Measurements from ENCODE around the gene AGTRAP.

Gene AGTRAP

DNA sequence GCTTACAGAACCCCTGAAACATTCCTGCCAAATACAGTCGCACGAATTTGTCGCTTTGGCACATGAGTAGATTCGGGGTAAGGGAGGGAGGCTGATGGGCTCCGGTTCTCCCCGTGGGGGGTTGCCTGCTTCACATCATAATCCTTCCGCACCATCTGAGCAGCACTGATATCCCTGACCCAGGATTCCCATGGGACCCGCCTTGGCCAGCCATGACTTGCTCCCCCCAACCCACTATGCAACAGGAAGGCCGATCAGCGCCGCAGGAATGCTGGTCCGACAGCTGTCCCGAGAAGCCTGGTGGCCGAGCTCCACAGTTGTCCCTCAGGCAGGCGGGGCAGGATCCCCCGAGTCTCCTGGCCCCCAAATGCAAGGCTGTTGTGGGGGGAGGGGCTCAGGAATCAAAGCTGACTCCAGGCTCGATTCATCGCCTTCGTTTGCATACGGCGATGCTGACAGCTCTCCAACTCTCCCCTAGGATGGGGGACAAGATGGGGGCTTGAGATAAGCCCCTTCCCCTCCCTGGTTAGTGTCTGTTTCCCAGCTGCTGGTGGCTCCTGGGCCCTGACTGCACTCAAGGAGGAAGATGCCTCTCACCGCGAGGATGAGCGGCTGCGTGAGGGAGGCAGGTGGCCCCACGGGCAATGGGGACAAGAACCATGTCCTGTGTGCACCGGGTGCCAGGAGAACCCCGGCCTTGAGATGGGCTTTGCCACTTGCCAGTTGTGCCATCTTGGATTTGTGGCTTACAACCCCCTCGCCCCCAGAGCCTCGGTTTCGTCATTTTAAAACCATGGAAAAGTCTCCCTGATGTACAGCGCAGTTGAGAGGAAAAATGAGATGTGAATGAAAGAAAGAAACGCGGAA, 35.1 kb upstream of the AGTRAP start:
- Histone ChIP-seq H3K36me3 (ENCODE audit: control insufficient read depth, insufficient read depth, low read length) (no peaks in the 10 kb centered on the region), H3K4me1 (ENCODE audit: control insufficient read depth, insufficient read depth, low read length) (no peaks in the 10 kb centered on the region), H3K27ac (ENCODE audit: low read depth, low read length) (no peak overlapping the region), H3K9ac (ENCODE audit: low read length) (no peak overlapping the region), H3K4me3 (ENCODE audit: low read length) (no peak overlapping the region), H3K27me3 (ENCODE audit: control insufficient read depth, insufficient read depth, low read length) (peaks cover 20% of the 10 kb centered on the region)

DNA sequence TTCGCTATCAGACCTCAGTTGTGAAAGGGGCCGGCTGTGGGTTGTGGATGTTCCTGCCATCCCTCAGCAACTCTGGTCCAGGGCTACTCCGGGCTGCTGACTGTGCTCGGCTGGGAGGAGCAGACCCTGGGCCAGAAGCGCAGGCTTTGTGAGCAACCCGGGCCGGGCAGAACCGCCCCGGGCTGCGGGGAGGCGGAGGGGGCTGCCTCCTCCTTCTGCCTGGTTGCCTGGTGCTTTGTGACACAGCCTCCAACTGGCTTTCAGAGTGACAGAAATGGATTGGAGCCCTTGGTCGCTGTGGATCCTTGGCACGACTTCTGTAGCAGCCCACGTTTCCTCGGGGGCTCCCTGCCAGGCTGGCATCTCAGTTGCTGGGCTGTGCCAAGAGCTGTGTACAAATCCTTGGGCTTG, 34.4 kb upstream of the AGTRAP start:
- no peak overlapping the region for H3K4me3 ChIP-seq (ENCODE audit: low read length)
- H3K4me1 ChIP-seq (ENCODE audit: control insufficient read depth, insufficient read depth, low read length) = no peaks in the 10 kb centered on the region
- H3K27ac ChIP-seq (ENCODE audit: low read depth, low read length) = no peak overlapping the region
- H3K36me3 ChIP-seq (ENCODE audit: control insufficient read depth, insufficient read depth, low read length) = no peaks in the 10 kb centered on the region
- no peak overlapping the region for H3K9ac ChIP-seq (ENCODE audit: low read length)
- H3K27me3 ChIP-seq (ENCODE audit: control insufficient read depth, insufficient read depth, low read length) = peaks cover 20% of the 10 kb centered on the region

DNA sequence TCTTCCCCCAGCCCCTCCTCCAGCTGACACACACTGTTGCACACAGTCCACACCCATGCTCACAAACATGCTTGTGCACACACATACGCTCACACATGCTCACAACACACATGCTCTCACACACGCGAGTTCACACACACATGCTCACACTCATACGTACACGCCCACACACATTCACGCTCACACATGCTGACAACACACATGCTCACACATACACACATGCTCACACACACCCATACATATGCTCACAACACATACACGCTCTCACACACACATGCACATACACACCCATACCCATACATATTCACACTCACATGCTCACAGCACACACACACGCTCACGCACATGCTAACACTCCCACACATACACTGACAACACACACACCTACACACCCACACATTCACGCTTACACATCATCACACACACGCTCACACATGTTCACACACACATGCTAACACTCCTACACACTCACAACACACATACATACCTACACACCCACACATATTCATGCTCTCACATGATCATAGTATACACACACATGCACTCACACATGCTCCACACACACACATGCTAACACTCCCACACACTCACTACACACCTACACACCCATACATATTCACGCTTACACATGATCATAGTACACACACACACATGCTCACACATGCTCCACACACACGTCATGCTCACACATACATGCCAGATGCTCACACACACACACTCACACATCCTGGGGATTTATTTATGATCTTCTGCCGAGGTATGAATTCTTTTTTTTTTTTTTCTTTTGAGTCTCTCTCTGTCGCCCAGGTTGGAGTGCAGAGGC, 33.7 kb upstream of the AGTRAP start:
- no peak overlapping the region for H3K9ac ChIP-seq (ENCODE audit: low read length)
- H3K4me1 ChIP-seq (ENCODE audit: control insufficient read depth, insufficient read depth, low read length) = no peaks in the 10 kb centered on the region
- H3K27ac ChIP-seq (ENCODE audit: low read depth, low read length) = no peak overlapping the region
- peaks cover 20% of the 10 kb centered on the region for H3K27me3 ChIP-seq (ENCODE audit: control insufficient read depth, insufficient read depth, low read length)
- H3K36me3 ChIP-seq (ENCODE audit: control insufficient read depth, insufficient read depth, low read length) = no peaks in the 10 kb centered on the region
- H3K4me3 ChIP-seq (ENCODE audit: low read length) = no peak overlapping the region

DNA sequence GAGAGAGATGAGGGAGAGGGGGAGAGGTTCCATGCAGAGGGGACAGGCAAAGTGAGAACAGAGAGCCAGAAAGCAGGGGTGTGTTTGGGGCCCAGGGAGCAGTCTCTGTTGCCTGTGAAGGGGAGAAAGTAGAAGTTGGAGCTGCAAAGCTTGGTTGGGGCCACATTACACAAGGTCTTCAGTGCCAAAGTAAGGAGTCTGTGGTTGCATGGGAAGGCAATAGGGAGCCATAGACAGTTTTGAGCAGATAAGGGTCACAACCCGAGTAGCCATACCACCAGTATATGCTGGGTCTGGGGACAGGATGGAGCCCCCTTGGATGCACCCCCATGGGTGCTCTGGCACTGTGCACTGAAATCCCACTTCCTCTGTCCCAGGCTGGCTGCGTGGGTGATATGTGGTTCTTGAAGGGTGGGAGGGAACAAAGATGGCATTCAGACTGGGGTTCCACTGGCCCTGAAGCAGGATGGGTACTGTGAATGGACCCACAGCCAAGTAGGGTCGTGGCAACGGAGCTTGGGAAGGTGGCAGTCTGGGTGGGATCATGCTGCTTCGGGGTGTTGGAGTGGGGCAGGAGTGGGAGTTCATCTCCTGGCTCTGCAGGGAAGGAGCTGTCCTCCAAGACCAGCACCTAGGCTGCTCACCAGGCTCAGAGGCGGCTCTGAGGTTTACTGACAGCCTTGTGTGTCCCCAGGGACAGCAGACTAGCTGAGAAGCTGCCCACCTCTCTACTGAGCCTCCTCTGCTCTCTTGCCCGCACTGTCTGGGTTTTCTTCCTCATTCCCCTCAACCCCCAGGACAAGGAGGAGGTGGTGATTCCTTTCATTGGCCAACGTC, 32.4 kb upstream of the AGTRAP start:
- Histone ChIP-seq H3K27me3 (ENCODE audit: control insufficient read depth, insufficient read depth, low read length) (peaks cover 19% of the 10 kb centered on the region), H3K4me3 (ENCODE audit: low read length) (no peak overlapping the region), H3K9ac (ENCODE audit: low read length) (no peak overlapping the region), H3K4me1 (ENCODE audit: control insufficient read depth, insufficient read depth, low read length) (no peaks in the 10 kb centered on the region), H3K36me3 (ENCODE audit: control insufficient read depth, insufficient read depth, low read length) (no peaks in the 10 kb centered on the region), H3K27ac (ENCODE audit: low read depth, low read length) (no peak overlapping the region)

DNA sequence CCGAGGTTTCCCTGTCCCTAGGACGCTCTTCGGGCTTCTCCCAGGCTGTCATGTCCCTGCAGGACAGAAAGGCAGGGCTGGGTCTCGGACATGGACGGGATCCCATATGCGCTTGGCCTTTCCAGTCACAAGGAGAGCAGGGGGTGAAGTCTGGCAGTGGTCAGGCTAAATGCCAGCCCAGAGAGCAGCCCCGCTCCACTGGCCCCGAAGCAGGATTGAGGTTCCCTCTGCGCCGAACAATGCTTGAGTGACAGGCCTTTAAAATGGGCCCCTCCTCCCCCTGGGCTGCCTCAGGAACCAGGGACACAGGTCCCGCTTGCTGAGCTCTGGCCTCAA, 31.8 kb upstream of the AGTRAP start:
- Histone ChIP-seq H3K27me3 (ENCODE audit: control insufficient read depth, insufficient read depth, low read length) (peaks cover 21% of the 10 kb centered on the region), H3K4me3 (ENCODE audit: low read length) (no peak overlapping the region), H3K4me1 (ENCODE audit: control insufficient read depth, insufficient read depth, low read length) (no peaks in the 10 kb centered on the region), H3K27ac (ENCODE audit: low read depth, low read length) (no peak overlapping the region), H3K9ac (ENCODE audit: low read length) (no peak overlapping the region), H3K36me3 (ENCODE audit: control insufficient read depth, insufficient read depth, low read length) (no peaks in the 10 kb centered on the region)

DNA sequence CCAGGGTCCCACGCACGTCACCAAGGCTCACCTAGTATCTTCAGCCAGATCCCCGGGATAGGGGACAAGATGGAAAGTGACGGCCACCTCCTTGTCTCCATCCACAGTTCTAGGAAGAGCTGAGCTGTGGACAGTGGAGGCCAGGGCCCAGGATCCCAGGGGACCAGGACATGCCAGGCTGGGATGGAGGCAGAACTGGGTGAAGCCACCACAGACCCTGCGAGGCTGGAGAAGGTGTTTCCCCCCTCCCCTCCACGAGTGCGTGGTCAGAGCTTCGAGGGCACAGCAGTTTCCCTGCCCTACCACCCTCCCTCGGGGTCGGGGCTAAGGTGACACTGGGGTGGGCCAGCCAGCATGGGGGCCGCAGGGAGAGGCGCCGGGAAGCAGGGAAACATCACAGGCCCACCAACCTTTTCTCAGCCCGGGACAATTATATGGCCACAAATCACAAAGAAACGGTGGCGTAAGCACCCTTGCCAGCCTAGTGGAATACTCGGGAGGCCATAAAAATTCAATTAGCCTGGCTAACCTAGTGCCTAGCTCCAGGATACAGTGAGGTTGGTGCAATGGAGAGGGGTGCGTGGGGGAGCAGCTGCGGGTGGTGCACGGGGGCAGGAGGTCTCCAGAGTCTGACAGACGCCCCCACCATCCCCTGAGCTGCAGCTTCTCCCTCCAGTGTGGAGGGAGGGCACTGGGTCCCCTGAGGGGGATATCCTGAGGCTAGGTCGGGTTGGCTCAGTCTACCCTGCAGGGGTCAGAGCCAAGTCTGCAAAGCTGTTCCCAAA, 31.1 kb upstream of the AGTRAP start:
- H3K27ac ChIP-seq (ENCODE audit: low read depth, low read length) = no peak overlapping the region
- no peak overlapping the region for H3K4me3 ChIP-seq (ENCODE audit: low read length)
- H3K36me3 ChIP-seq (ENCODE audit: control insufficient read depth, insufficient read depth, low read length) = no peaks in the 10 kb centered on the region
- H3K9ac ChIP-seq (ENCODE audit: low read length) = no peak overlapping the region
- H3K27me3 ChIP-seq (ENCODE audit: control insufficient read depth, insufficient read depth, low read length) = peaks cover 21% of the 10 kb centered on the region
- H3K4me1 ChIP-seq (ENCODE audit: control insufficient read depth, insufficient read depth, low read length) = no peaks in the 10 kb centered on the region

DNA sequence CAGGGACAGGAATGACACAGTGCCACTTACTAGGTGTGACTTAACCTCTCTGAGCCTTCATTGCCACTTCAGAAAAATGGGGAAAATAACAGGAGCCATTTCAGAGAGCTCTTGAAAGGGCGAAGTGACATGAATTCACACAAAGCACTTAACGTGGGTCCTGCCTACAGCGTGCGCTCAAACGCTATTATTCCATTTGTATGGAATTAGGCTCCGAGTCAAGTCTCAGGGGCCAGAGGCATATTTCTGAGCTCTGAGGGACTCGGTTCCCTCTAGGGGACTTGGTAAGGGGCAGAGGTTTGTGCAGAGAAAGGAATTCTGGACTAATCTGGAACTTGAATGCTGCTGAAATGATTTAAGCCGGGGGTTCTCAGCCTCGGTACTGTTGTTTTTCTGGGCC, 30.3 kb upstream of the AGTRAP start:
- Histone ChIP-seq H3K4me3 (ENCODE audit: low read length) (no peak overlapping the region), H3K27me3 (ENCODE audit: control insufficient read depth, insufficient read depth, low read length) (peaks cover 20% of the 10 kb centered on the region)

DNA sequence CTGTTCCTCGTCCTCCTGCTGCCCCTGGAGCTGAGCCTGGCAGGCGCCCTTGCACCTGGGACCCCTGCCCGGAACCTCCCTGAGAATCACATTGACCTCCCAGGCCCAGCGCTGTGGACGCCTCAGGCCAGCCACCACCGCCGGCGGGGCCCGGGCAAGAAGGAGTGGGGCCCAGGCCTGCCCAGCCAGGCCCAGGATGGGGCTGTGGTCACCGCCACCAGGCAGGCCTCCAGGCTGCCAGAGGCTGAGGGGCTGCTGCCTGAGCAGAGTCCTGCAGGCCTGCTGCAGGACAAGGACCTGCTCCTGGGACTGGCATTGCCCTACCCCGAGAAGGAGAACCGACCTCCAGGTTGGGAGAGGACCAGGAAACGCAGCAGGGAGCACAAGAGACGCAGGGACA, 29.6 kb upstream of the AGTRAP start:
- Histone ChIP-seq H3K27me3 (ENCODE audit: control insufficient read depth, insufficient read depth, low read length) (peaks cover 14% of the 10 kb centered on the region), H3K9ac (ENCODE audit: low read length) (no peak overlapping the region), H3K36me3 (ENCODE audit: control insufficient read depth, insufficient read depth, low read length) (no peaks in the 10 kb centered on the region), H3K4me3 (ENCODE audit: low read length) (no peak overlapping the region), H3K4me1 (ENCODE audit: control insufficient read depth, insufficient read depth, low read length) (no peaks in the 10 kb centered on the region), H3K27ac (ENCODE audit: low read depth, low read length) (no peak overlapping the region)

More for the DNA sequence above, 30.3 kb upstream of the AGTRAP start:
- Histone ChIP-seq H3K36me3 (ENCODE audit: control insufficient read depth, insufficient read depth, low read length) (no peaks in the 10 kb centered on the region), H3K27ac (ENCODE audit: low read depth, low read length) (no peak overlapping the region), H3K9ac (ENCODE audit: low read length) (no peak overlapping the region), H3K4me1 (ENCODE audit: control insufficient read depth, insufficient read depth, low read length) (no peaks in the 10 kb centered on the region)

DNA sequence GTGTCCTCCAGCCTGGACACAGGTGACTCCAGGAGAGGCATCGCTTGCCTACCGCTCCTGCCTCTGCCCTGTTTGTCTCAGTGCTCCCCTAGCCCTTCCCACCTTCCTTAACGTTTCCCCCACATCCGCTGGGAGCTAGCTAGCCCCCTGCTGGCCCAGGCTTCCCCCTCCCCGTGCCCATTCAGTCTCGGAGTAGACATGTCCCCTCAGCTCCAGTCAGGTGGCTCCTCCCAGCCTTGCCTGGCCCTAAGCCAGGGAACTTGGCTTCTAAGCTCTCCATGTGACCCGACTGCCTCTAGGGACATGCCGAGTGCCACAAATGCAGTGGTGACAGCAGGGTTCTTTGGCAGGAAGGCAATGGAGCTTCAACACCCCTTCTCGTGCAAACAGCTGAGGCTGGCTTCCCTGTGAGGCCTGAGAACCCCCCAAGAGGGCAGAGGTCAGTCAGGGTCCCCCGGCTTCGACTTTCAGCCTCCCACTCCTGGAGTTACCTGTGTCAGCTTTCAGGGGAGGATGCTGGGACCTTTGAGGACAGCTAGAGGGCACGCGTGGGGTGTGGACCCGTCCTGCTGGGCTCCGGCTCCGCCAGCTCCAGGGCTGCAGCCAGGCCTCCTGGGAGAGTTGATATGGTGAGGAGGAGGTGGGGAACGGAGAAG, 28.2 kb upstream of the AGTRAP start:
- peaks cover 11% of the 10 kb centered on the region for H3K27me3 ChIP-seq (ENCODE audit: control insufficient read depth, insufficient read depth, low read length)
- no peaks in the 10 kb centered on the region for H3K36me3 ChIP-seq (ENCODE audit: control insufficient read depth, insufficient read depth, low read length)
- H3K9ac ChIP-seq (ENCODE audit: low read length) = no peak overlapping the region
- no peak overlapping the region for H3K27ac ChIP-seq (ENCODE audit: low read depth, low read length)
- no peak overlapping the region for H3K4me3 ChIP-seq (ENCODE audit: low read length)
- no peaks in the 10 kb centered on the region for H3K4me1 ChIP-seq (ENCODE audit: control insufficient read depth, insufficient read depth, low read length)

DNA sequence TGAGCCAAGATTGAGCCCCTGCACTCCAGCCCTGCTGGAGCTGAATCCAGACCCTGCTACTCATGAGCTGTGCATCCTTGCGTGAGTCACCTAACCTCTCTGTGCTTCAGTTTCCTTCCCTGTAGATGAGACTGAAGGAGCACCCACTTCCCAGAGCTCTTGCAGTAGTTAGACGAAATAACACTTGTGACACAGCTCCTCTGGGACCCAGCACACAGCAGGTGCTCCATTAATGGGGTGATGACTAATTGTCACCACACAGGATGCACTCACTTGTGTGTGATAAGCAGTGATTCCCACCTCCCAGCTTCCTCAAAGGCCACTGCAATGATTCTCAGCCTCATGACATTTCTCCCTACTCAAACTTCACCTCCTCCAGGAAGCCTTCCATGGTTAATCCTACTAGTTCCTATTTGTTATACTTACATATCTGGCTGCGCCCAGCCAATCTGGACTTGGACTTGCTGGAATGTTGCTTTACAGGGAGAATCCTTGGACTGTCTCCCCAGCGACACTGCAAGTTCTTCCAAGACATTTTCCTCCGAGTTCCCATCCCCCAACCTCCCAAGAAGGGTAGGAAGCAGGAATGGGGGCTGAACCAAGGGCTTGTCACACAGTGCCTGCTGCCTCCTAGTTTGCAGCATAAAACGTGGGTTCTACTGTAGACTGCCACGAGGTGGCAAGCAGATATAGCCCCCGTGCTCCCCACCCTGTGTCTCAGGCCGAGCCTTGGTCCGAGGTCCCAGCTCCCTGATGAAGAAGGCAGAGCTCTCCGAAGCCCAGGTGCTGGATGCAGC, 27.2 kb upstream of the AGTRAP start:
- Histone ChIP-seq H3K36me3 (ENCODE audit: control insufficient read depth, insufficient read depth, low read length) (no peaks in the 10 kb centered on the region), H3K4me1 (ENCODE audit: control insufficient read depth, insufficient read depth, low read length) (no peaks in the 10 kb centered on the region), H3K4me3 (ENCODE audit: low read length) (no peak overlapping the region), H3K27ac (ENCODE audit: low read depth, low read length) (no peak overlapping the region), H3K9ac (ENCODE audit: low read length) (no peak overlapping the region), H3K27me3 (ENCODE audit: control insufficient read depth, insufficient read depth, low read length) (peaks cover 11% of the 10 kb centered on the region)

DNA sequence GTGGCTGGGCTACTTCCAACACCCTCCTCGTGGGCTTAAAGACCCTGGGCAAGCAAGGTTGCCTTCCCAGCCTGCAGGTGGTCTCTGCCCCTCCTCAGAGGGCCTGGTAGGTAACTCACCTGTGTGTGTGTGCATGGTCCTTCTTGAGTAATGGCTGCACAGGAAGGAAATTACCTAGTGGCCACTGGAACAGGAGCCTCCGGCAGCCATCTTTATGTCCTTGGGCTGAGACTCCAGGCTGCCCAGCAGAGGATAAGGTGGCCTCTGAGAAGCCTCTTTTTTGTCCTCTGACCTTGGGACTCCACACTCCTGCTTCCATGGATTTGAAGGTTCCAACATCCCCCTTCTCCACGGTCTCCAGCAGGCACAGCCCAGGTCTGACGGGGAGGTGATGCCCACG, 24.4 kb upstream of the AGTRAP start:
- Histone ChIP-seq H3K27me3 (ENCODE audit: control insufficient read depth, insufficient read depth, low read length) (peaks cover 8% of the 10 kb centered on the region), H3K4me1 (ENCODE audit: control insufficient read depth, insufficient read depth, low read length) (no peaks in the 10 kb centered on the region), H3K4me3 (ENCODE audit: low read length) (no peak overlapping the region), H3K27ac (ENCODE audit: low read depth, low read length) (no peak overlapping the region), H3K36me3 (ENCODE audit: control insufficient read depth, insufficient read depth, low read length) (no peaks in the 10 kb centered on the region), H3K9ac (ENCODE audit: low read length) (no peak overlapping the region)

Measured in rectal smooth muscle tissue (tissue), 1 donor.